IPS-18c (cell line): Measurements from ENCODE around the gene SP6.

Experiments
- H3K4me3 ChIP-seq: 2 replicates; pipeline ENCODE4 v1.7.0; 2013; ENCODE audit warnings: low read depth, mild to moderate bottlenecking, low read length, moderate library complexity; ENCODE audit not compliant: insufficient read depth
- H3K9me3 ChIP-seq: one replicate; pipeline ENCODE4 v1.6.1; 2013; ENCODE audit warnings: mild to moderate bottlenecking, low read length, moderate library complexity; ENCODE audit not compliant: control insufficient read depth, insufficient read depth

SP6 gene

GRCh38 chr17:47808830-47809480, 42.0 kb downstream of the SP6 start:
- Histone ChIP-seq H3K4me3 (no peak overlapping the region), H3K9me3 (no peaks in the 10 kb centered on the region)

- H3K9me3 ChIP-seq, result no peaks in the 10 kb centered on the region
- H3K4me3 ChIP-seq, result no peak overlapping the region
Measured at GRCh38 chr17:47808036-47808829, 42.7 kb downstream of the SP6 start.

DNA sequence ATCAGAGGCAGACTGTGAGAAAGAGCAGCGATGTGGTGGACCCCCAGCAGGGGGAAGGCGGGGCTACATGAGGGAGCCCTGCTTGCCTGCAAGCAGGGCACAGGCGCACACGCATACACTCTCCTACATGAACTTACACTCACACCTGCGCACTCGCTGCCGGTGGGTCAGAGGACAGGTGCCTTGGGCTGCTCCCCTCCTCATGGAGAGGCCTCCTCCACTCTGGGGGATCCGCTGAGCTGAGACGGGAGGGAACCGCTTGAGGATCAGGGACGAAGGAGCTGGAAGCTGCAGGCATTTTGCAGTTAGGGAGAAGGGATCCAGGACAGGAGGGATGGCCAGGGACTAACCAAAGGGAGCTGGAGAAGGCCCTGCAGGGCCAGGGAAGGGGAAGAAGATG, 43.5 kb downstream of the SP6 start:
- Histone ChIP-seq H3K9me3 (no peaks in the 10 kb centered on the region), H3K4me3 (no peak overlapping the region)

- Histone ChIP-seq H3K9me3 (no peaks in the 10 kb centered on the region), H3K4me3 (no peak overlapping the region)
Measured at GRCh38 chr17:47806913-47807255, 44.1 kb downstream of the SP6 start.

GRCh38 chr17:47806026-47806912, 44.7 kb downstream of the SP6 start:
- H3K9me3 ChIP-seq, result no peaks in the 10 kb centered on the region
- H3K4me3 ChIP-seq, result no peak overlapping the region

DNA sequence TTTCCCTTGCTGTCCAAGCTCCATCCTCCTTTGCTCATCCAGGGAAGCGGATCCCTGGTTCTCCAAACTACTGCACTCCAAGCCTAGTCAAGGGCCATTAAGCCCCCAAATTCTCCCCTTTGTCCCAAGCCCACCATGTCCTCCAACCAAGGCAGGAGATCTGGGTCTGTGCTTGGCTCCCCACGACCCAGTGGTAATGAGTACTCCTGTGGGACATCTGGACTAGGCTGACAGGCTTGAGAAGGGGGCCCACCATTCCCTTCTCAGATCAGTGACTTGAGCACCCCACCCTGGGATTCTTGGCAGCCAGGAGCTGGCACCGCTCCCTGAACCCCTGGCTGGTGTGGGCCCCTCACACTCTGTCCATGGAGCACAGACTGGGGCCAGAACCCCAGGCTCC, 46.5 kb downstream of the SP6 start:
- Histone ChIP-seq H3K4me3 (no peak overlapping the region), H3K9me3 (no peaks in the 10 kb centered on the region)

DNA sequence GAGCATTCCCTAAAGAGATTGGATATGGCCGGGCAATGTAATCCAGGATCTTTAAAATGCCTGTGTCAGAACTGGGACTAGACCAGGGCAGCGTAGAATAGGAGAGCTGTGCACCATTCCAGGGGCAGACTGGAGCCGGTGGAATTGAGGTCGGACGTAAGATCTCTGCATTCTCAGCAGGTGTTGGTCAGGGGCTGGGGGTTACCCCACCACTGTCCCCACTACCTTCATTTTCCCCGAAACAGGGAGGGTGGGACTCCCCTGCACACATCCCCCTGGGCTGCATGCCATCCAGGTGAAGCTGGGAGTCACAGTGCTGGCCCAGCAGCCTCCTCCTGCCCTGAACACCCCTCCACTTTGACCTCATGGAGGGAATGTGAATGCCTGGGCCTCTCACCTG, 47.2 kb downstream of the SP6 start:
- no peaks in the 10 kb centered on the region for H3K9me3 ChIP-seq
- H3K4me3 ChIP-seq, result no peak overlapping the region

- Histone ChIP-seq H3K4me3 (no peak overlapping the region), H3K9me3 (no peaks in the 10 kb centered on the region)
Measured at GRCh38 chr17:47803201-47803600, 47.8 kb downstream of the SP6 start.

- Histone ChIP-seq H3K4me3 (no peak overlapping the region), H3K9me3 (no peaks in the 10 kb centered on the region)
Measured at GRCh38 chr17:47802341-47803022, 48.5 kb downstream of the SP6 start.

- H3K4me3 ChIP-seq, result no peak overlapping the region
- H3K9me3 ChIP-seq, result no peaks in the 10 kb centered on the region
Measured at GRCh38 chr17:47801906-47802305, 49.1 kb downstream of the SP6 start.

DNA sequence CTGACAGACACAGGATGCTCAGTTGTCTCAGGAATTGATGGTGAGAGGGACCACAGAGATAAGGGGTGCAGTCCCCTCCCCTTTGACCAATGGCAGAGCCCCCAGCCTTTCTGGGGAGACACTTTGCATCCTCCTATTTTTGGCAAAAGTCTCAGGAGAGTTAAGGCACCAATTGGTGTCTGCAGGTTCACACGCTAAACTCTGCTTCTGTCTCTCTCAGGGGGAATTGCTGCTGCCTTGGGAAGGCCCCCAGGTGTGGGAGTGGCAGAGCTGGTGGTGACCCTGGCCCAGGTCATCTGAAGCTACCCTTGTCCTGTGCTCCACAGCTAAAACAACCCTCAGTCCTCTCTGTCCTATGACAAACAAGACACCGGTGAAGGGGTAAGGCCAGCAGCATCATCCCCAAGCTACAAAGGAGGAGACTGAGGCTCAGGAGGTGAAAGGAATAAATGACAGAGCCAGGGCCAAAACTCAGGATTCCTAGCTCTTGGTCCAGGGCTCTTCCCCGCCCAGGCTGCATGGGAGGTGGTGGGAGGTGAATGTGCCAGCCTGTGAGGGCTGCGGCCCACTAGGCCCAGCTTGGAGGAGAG, 49.7 kb downstream of the SP6 start:
- no peak overlapping the region for H3K4me3 ChIP-seq
- no peaks in the 10 kb centered on the region for H3K9me3 ChIP-seq

- Histone ChIP-seq H3K4me3 (no peak overlapping the region), H3K9me3 (no peaks in the 10 kb centered on the region)
Measured at GRCh38 chr17:47800686-47801085, 50.3 kb downstream of the SP6 start.

DNA sequence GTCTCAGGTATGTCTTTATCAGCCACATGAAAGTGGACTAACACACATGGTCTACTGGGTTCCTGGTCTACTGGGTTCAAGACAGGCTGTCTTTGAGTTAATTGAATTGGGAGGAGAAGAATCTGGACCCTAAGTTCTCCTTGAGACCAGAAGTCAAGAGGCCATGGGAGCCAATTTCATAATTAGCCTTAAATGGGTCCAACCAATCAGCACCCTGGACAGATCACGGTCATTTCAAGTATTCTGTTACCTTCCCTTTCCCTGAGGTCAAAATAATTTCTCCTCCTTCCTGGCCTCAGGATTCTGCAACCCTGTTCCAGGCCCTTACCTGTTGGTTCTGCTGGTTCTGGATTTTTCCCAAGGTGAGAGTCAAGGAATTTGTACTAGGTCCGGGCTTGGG, 53.2 kb downstream of the SP6 start:
- H3K9me3 ChIP-seq, result no peaks in the 10 kb centered on the region
- no peak overlapping the region for H3K4me3 ChIP-seq
